ENCODE measurements around the gene AMER3. TPM values are rescaled to one million over a fixed set of nuclear protein-coding genes. Genes with fewer than 3 reads are reported as not detected.

Gene AMER3
- total and polyA plus RNA-seq, 2 experiments from 2014 or later: 0.05 to 0.49 TPM

DNA sequence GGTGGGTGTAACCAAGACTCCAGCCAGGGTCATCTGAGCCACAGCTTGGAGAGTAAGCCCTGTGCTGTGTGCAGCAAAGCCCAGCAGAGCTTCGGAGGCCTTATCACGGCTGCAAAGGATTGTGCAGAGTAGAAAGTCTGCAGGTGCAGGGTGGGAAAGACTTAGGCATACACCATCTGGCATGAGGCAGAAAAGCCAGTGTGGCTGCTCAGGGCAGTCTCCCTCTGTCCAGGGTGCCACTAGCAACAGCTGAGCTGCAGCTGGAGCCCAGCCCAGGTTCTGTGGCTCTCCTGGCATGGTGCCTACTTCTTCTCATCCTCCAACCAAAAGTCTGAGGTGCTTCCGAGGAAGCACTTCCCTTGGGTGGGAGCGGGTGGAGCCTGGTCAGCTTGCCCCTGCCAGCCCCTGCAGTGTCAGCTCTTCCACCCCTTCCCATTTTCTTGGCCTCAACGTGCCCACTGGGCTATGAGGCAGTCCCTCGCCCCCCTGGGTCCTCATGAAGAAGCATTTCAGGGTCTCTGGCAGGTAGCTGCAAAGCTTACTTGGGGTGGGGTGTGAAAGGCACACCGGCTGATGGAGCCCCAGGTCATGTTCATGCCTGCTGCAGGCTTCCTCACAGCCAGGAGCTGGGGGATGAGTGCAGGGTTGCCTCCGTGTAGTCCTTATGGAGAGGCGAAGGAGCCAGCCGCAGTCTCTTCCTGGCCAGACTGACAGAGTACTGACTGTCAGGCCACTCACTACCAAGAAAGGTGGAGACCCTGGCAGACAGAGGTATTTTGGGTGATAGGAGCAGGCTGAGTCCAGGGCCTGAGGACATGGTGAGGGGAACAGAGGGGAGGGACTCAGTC, 4.8 kb downstream of the AMER3 start:
- H3K4me3 Mint-ChIP-seq: no peak overlapping the region
- Histone ChIP-seq H2AFZ (no peak overlapping the region), H3F3A (replicated peaks; ENCODE audit: low read depth) (no peaks in the 10 kb centered on the region), H3K9me2 (ENCODE audit: insufficient read depth) (no peaks in the 10 kb centered on the region), H3K4me3 (no peak overlapping the region), H4K20me1 (replicated peaks; ENCODE audit: insufficient read depth) (no peaks in the 10 kb centered on the region; the same call in none of the 2 replicates), H3K27me3 (ENCODE audit: insufficient read depth) (peaks cover 20% of the 10 kb centered on the region), H3K79me2 (replicated peaks; ENCODE audit: insufficient read depth) (no peaks in the 10 kb centered on the region), H3K36me3 (ENCODE audit: insufficient read depth) (no peaks in the 10 kb centered on the region), H3K27ac (ENCODE audit: low read depth) (no peak overlapping the region), H3K4me1 (ENCODE audit: insufficient read depth) (peaks cover 6% of the 10 kb centered on the region), H3K4me2 (no peak overlapping the region)
- no peaks in the 10 kb centered on the region; the same call in 2 of the 3 replicates for H3K9me3 Mint-ChIP-seq
- no peak for TF ChIP-seq JUNB (IDR thresholded peaks at IDR 0.05; ENCODE audit: unreplicated experiment)
- TF ChIP-seq EZH2phosphoT487 (IDR thresholded peaks at IDR 0.05; ENCODE audit: unreplicated experiment): no peak
- TF ChIP-seq ETS1 (IDR thresholded peaks at IDR 0.05): no peak
- TF ChIP-seq EZH2 (IDR thresholded peaks at IDR 0.05; ENCODE audit: low read depth, unreplicated experiment): no peak
- no peak for TF ChIP-seq POLR2AphosphoS5 (IDR thresholded peaks at IDR 0.05; ENCODE audit: low read depth)
- no peak for TF ChIP-seq STAT1 (IDR thresholded peaks at IDR 0.05; ENCODE audit: unreplicated experiment)
- TF ChIP-seq ZNF331 (CRISPR knock-in tag; IDR thresholded peaks at IDR 0.05; ENCODE audit: low read depth): no peak
- TF ChIP-seq, protein P1, sequence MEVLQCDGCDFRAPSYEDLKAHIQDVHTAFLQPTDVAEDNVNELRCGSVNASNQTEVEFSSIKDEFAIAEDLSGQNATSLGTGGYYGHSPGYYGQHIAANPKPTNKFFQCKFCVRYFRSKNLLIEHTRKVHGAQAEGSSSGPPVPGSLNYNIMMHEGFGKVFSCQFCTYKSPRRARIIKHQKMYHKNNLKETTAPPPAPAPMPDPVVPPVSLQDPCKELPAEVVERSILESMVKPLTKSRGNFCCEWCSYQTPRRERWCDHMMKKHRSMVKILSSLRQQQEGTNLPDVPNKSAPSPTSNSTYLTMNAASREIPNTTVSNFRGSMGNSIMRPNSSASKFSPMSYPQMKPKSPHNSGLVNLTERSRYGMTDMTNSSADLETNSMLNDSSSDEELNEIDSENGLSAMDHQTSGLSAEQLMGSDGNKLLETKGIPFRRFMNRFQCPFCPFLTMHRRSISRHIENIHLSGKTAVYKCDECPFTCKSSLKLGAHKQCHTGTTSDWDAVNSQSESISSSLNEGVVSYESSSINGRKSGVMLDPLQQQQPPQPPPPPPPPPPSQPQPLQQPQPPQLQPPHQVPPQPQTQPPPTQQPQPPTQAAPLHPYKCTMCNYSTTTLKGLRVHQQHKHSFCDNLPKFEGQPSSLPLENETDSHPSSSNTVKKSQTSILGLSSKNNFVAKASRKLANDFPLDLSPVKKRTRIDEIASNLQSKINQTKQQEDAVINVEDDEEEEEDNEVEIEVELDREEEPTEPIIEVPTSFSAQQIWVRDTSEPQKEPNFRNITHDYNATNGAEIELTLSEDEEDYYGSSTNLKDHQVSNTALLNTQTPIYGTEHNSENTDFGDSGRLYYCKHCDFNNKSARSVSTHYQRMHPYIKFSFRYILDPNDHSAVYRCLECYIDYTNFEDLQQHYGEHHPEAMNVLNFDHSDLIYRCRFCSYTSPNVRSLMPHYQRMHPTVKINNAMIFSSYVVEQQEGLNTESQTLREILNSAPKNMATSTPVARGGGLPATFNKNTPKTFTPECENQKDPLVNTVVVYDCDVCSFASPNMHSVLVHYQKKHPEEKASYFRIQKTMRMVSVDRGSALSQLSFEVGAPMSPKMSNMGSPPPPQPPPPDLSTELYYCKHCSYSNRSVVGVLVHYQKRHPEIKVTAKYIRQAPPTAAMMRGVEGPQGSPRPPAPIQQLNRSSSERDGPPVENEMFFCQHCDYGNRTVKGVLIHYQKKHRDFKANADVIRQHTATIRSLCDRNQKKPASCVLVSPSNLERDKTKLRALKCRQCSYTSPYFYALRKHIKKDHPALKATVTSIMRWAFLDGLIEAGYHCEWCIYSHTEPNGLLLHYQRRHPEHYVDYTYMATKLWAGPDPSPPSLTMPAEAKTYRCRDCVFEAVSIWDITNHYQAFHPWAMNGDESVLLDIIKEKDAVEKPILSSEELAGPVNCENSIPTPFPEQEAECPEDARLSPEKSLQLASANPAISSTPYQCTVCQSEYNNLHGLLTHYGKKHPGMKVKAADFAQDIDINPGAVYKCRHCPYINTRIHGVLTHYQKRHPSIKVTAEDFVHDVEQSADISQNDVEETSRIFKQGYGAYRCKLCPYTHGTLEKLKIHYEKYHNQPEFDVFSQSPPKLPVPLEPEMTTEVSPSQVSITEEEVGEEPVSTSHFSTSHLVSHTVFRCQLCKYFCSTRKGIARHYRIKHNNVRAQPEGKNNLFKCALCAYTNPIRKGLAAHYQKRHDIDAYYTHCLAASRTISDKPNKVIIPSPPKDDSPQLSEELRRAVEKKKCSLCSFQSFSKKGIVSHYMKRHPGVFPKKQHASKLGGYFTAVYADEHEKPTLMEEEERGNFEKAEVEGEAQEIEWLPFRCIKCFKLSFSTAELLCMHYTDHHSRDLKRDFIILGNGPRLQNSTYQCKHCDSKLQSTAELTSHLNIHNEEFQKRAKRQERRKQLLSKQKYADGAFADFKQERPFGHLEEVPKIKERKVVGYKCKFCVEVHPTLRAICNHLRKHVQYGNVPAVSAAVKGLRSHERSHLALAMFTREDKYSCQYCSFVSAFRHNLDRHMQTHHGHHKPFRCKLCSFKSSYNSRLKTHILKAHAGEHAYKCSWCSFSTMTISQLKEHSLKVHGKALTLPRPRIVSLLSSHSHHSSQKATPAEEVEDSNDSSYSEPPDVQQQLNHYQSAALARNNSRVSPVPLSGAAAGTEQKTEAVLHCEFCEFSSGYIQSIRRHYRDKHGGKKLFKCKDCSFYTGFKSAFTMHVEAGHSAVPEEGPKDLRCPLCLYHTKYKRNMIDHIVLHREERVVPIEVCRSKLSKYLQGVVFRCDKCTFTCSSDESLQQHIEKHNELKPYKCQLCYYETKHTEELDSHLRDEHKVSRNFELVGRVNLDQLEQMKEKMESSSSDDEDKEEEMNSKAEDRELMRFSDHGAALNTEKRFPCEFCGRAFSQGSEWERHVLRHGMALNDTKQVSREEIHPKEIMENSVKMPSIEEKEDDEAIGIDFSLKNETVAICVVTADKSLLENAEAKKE (CRISPR knock-in tag; IDR thresholded peaks at IDR 0.05): no peak
- TF ChIP-seq, protein P2, sequence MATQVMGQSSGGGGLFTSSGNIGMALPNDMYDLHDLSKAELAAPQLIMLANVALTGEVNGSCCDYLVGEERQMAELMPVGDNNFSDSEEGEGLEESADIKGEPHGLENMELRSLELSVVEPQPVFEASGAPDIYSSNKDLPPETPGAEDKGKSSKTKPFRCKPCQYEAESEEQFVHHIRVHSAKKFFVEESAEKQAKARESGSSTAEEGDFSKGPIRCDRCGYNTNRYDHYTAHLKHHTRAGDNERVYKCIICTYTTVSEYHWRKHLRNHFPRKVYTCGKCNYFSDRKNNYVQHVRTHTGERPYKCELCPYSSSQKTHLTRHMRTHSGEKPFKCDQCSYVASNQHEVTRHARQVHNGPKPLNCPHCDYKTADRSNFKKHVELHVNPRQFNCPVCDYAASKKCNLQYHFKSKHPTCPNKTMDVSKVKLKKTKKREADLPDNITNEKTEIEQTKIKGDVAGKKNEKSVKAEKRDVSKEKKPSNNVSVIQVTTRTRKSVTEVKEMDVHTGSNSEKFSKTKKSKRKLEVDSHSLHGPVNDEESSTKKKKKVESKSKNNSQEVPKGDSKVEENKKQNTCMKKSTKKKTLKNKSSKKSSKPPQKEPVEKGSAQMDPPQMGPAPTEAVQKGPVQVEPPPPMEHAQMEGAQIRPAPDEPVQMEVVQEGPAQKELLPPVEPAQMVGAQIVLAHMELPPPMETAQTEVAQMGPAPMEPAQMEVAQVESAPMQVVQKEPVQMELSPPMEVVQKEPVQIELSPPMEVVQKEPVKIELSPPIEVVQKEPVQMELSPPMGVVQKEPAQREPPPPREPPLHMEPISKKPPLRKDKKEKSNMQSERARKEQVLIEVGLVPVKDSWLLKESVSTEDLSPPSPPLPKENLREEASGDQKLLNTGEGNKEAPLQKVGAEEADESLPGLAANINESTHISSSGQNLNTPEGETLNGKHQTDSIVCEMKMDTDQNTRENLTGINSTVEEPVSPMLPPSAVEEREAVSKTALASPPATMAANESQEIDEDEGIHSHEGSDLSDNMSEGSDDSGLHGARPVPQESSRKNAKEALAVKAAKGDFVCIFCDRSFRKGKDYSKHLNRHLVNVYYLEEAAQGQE (IDR thresholded peaks at IDR 0.05; ENCODE audit: unreplicated experiment): no peak
- TF ChIP-seq CREB1 (CRISPR knock-in tag; IDR thresholded peaks at IDR 0.05; ENCODE audit: low read depth): no peak
- H3K27me3 Mint-ChIP-seq (ENCODE audit: insufficient read depth, low read depth, poor library complexity): peaks cover 26% of the 10 kb centered on the region
- no peak for ATAC-seq
- DNase-seq (ENCODE audit: low spot score): no peak
- no peaks in the 10 kb centered on the region for H3K36me3 Mint-ChIP-seq (ENCODE audit: low read depth)
- H3K27ac Mint-ChIP-seq: no peak overlapping the region
- H3K4me1 Mint-ChIP-seq: peaks cover 10% of the 10 kb centered on the region
